Measurements from ENCODE around the gene LIPC. TPM values are rescaled to one million over a fixed set of nuclear protein-coding genes. Genes with fewer than 3 reads are reported as not detected.

Gene LIPC
- total RNA-seq, 3 donors from 2014 or later (not counting 1 experiment from before 2014, with no cell fraction given): 5.3 to 7.1 (median 5.3) TPM

- Histone ChIP-seq H3K4me3 (ENCODE audit: low read length) (no peak overlapping the region), H3K36me3 (ENCODE audit: control insufficient read depth, insufficient read depth, low read length) (no peaks in the 10 kb centered on the region), H3K27ac (ENCODE audit: low read length) (no peak overlapping the region), H3K27me3 (ENCODE audit: control insufficient read depth, insufficient read depth, low read length) (no peaks in the 10 kb centered on the region), H3K4me1 (ENCODE audit: control insufficient read depth, insufficient read depth, low read length) (peaks cover under 1% of the 10 kb centered on the region), H3K9me3 (ENCODE audit: control insufficient read depth, insufficient read depth, low read length) (no peaks in the 10 kb centered on the region)
- Mint-ChIP-seq H3K4me3 (no peak overlapping the region), H3K4me1 (peaks cover 8 to 16% of the 10 kb centered on the region in 2 donors), H3K36me3 (no peaks in the 10 kb centered on the region), H3K9me3 (no peaks in the 10 kb centered on the region), H3K27ac (no peak overlapping the region), H3K27me3 (ENCODE audit: low read depth in 2 of 2) (peaks cover 4 to 10% of the 10 kb centered on the region in 2 donors)
- ATAC-seq: no peak
- WGBS (ENCODE audit: insufficient coverage): 95% methylated on average over 1 of the region's 1 CpG
- intact Hi-C loops (cut with micrococcal nuclease): loop anchor here (10.0 kb wide), 1 partner anchor 84 kb away; no protein-coding TSS in a partner anchor
- DNase-seq: no peak
- no peak for TF ChIP-seq CTCF (IDR thresholded peaks at IDR 0.05)
These were observed 127.0 kb downstream of the LIPC start for GRCh38 chr15:58558777-58559176.

GRCh38 chr15:58559904-58560588, 128.3 kb downstream of the LIPC start:
- Histone ChIP-seq H3K27ac (ENCODE audit: low read length) (no peak overlapping the region), H3K4me1 (ENCODE audit: control insufficient read depth, insufficient read depth, low read length) (no peaks in the 10 kb centered on the region), H3K9me3 (ENCODE audit: control insufficient read depth, insufficient read depth, low read length) (no peaks in the 10 kb centered on the region), H3K4me3 (ENCODE audit: low read length) (no peak overlapping the region), H3K27me3 (ENCODE audit: control insufficient read depth, insufficient read depth, low read length) (no peaks in the 10 kb centered on the region), H3K36me3 (ENCODE audit: control insufficient read depth, insufficient read depth, low read length) (no peaks in the 10 kb centered on the region)
- no peak for DNase-seq
- 70% methylated on average over 4 of the region's 6 CpGs for WGBS (ENCODE audit: insufficient coverage)
- no peak for ATAC-seq
- intact Hi-C loops (cut with micrococcal nuclease): loop anchor here (10.0 kb wide), 1 partner anchor 85 kb away; no protein-coding TSS in a partner anchor
- Mint-ChIP-seq H3K9me3 (no peaks in the 10 kb centered on the region), H3K4me1 (peaks cover 3 to 15% of the 10 kb centered on the region in 2 donors), H3K27ac (no peak overlapping the region), H3K27me3 (ENCODE audit: low read depth in 2 of 2) (peaks cover 1 to 7% of the 10 kb centered on the region in 2 donors), H3K4me3 (no peak overlapping the region), H3K36me3 (no peaks in the 10 kb centered on the region)
- TF ChIP-seq CTCF (IDR thresholded peaks at IDR 0.05): no peak

- no peak overlapping the region for H3K4me3 Mint-ChIP-seq
- H3K27ac Mint-ChIP-seq: no peak overlapping the region
- no peaks in the 10 kb centered on the region for H3K27me3 Mint-ChIP-seq (ENCODE audit: low read depth in 2 of 2)
- no peaks in the 10 kb centered on the region for H3K9me3 Mint-ChIP-seq
- DNase-seq: no peak
- no peak for ATAC-seq
- 0% methylated on average over 1 of the region's 1 CpG for WGBS (ENCODE audit: insufficient coverage)
- H3K4me1 Mint-ChIP-seq: peaks cover 0 to 10% of the 10 kb centered on the region in 2 donors
- Histone ChIP-seq H3K27ac (ENCODE audit: low read length) (no peak overlapping the region), H3K36me3 (ENCODE audit: control insufficient read depth, insufficient read depth, low read length) (no peaks in the 10 kb centered on the region), H3K4me3 (ENCODE audit: low read length) (no peak overlapping the region), H3K4me1 (ENCODE audit: control insufficient read depth, insufficient read depth, low read length) (no peaks in the 10 kb centered on the region), H3K9me3 (ENCODE audit: control insufficient read depth, insufficient read depth, low read length) (no peaks in the 10 kb centered on the region), H3K27me3 (ENCODE audit: control insufficient read depth, insufficient read depth, low read length) (no peaks in the 10 kb centered on the region)
- H3K36me3 Mint-ChIP-seq: no peaks in the 10 kb centered on the region
- TF ChIP-seq CTCF (IDR thresholded peaks at IDR 0.05): no peak
- intact Hi-C loops (cut with micrococcal nuclease): no loop called here
These were observed 129.5 kb downstream of the LIPC start for GRCh38 chr15:58561321-58561720.

GRCh38 chr15:58562135-58562534, 130.3 kb downstream of the LIPC start:
- Histone ChIP-seq H3K36me3 (ENCODE audit: control insufficient read depth, insufficient read depth, low read length) (no peaks in the 10 kb centered on the region), H3K27ac (ENCODE audit: low read length) (no peak overlapping the region), H3K9me3 (ENCODE audit: control insufficient read depth, insufficient read depth, low read length) (no peaks in the 10 kb centered on the region), H3K27me3 (ENCODE audit: control insufficient read depth, insufficient read depth, low read length) (no peaks in the 10 kb centered on the region), H3K4me3 (ENCODE audit: low read length) (no peak overlapping the region), H3K4me1 (ENCODE audit: control insufficient read depth, insufficient read depth, low read length) (no peaks in the 10 kb centered on the region)
- no peaks in the 10 kb centered on the region for H3K9me3 Mint-ChIP-seq
- H3K27me3 Mint-ChIP-seq (ENCODE audit: low read depth in 2 of 2): no peaks in the 10 kb centered on the region
- no peak overlapping the region for H3K27ac Mint-ChIP-seq
- intact Hi-C loops (cut with micrococcal nuclease): no loop called here
- peaks cover 0 to 6% of the 10 kb centered on the region in 2 donors for H3K4me1 Mint-ChIP-seq
- WGBS (ENCODE audit: insufficient coverage): 94% methylated on average over 3 of the region's 3 CpGs
- ATAC-seq (no peak), DNase-seq (no peak)
- no peak overlapping the region for H3K4me3 Mint-ChIP-seq
- no peaks in the 10 kb centered on the region for H3K36me3 Mint-ChIP-seq
- TF ChIP-seq CTCF (IDR thresholded peaks at IDR 0.05): no peak
